ENCODE results near the gene UBE2G1.

DNA sequence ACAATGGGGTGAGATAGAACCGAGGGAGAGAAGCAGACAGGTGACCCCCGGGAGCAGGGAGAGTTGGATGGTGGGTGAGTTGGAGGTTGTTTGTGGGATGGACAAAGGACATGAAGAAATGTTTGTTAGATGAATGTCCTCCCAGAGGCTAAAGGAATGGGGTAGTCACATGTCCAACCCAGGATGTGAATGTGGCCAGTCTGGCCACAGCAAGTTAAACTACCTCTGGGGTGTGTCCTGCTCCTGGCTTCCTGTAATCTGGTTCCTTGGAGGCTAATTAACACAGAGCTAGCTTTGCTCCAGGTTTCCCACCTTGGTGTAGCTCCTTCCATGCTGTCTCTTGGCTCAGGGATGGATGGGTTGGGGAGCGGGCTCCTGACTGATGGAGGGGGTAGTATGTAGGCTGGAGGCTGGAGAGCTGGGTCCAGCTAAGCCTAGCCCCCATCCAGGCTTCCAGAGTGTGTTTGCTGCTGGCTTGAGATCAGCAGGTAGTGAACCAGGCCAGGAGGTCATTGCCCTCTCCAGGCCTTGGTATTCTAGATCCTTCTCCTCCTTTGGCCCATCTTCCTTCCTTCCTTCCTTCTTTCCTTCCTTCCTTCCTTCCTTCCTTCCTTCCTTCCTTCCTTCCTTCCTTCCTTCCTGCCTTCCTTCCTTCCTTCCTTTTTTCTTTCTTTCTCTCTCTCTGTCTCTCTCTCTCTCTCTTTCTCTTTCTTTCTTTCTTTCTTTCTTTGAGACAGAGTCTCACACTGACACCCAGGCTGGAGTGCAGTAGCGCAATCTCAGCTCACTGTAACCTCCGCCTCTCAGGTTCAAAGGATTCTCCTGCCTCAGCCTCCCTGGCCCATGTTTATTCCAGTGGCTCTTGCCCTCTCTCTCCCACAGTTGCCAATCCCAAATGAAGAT lies 28.0 kb upstream of the UBE2G1 start:
- TF ChIP-seq POLR2A (IDR thresholded peaks at IDR 0.05; ENCODE audit: borderline replicate concordance, extremely low read depth, insufficient read depth, insufficient read length): no peak
- TF ChIP-seq EZH2 (IDR thresholded peaks at IDR 0.05): no peak
- no peak for TF ChIP-seq ELF1 (IDR thresholded peaks at IDR 0.05; ENCODE audit: borderline replicate concordance, low read depth)
- TF ChIP-seq POLR2AphosphoS5 (IDR thresholded peaks at IDR 0.05; ENCODE audit: low read depth, low read length): no peak

Measured in HCT116 (cell line).